ENCODE measurements around the gene DPEP2. TPM values are rescaled to one million over a fixed set of nuclear protein-coding genes. Genes with fewer than 3 reads are reported as not detected.

DPEP2 gene
- total RNA-seq, 2 donors from 2014 or later, result 0.20 TPM; not detected in 1

GRCh38 chr16:67967183-67967957, 31.9 kb downstream of the DPEP2 start:
- Histone ChIP-seq H3K27me3 (ENCODE audit: control insufficient read depth, insufficient read depth, low read length, poor library complexity, severe bottlenecking) (no peaks in the 10 kb centered on the region), H3K36me3 (ENCODE audit: control insufficient read depth, insufficient read depth, low read length) (peaks cover 14% of the 10 kb centered on the region), H3K9ac (ENCODE audit: extremely low read depth, low read length, poor library complexity, severe bottlenecking) (peak overlapping the region; percentile 76), H3K27ac (ENCODE audit: low read depth, low read length) (no peak overlapping the region), H3K4me1 (ENCODE audit: control insufficient read depth, insufficient read depth, low read length) (peaks cover 16% of the 10 kb centered on the region), H3K9me3 (ENCODE audit: control insufficient read depth, low read length) (no peaks in the 10 kb centered on the region), H3K4me3 (ENCODE audit: low read length) (peak overlapping the region; percentile 95)
- Mint-ChIP-seq H3K4me3 (peak overlapping the region; percentile 81), H3K4me1 (peaks cover 21% of the 10 kb centered on the region), H3K36me3 (ENCODE audit: low read depth) (peaks cover 8% of the 10 kb centered on the region), H3K27me3 (ENCODE audit: insufficient read depth) (peaks cover 15% of the 10 kb centered on the region), H3K9me3 (no peaks in the 10 kb centered on the region), H3K27ac (peak overlapping the region; percentile 81)
- TF ChIP-seq CTCF (conservative IDR thresholded peaks at IDR 0.05), result no peak
- DNase-seq, result peak; percentile 70
- 41 to 59% methylated on average over 9 to 18 of the region's 18 CpGs for WGBS, 2 experiments (ENCODE audit: insufficient coverage in 1 of 2, insufficient read length in 1 of 2)

- no peak overlapping the region for H3K27ac ChIP-seq (ENCODE audit: low read depth, low read length)
- Mint-ChIP-seq H3K27me3 (ENCODE audit: insufficient read depth) (peaks cover 15% of the 10 kb centered on the region), H3K4me1 (peaks cover 21% of the 10 kb centered on the region)
Observed at GRCh38 chr16:67966549-67967182, 32.6 kb downstream of the DPEP2 start.

More at GRCh38 chr16:67966549-67967182, 32.6 kb downstream of the DPEP2 start:
- TF ChIP-seq CTCF (conservative IDR thresholded peaks at IDR 0.05), result no peak
- H3K9ac ChIP-seq (ENCODE audit: extremely low read depth, low read length, poor library complexity, severe bottlenecking), result no peak overlapping the region
- H3K36me3 ChIP-seq (ENCODE audit: control insufficient read depth, insufficient read depth, low read length), result peaks cover 20% of the 10 kb centered on the region
- peak overlapping the region; percentile 81 for H3K4me3 Mint-ChIP-seq
- DNase-seq, result peak; percentile 84
- no peak overlapping the region for H3K27ac Mint-ChIP-seq
- peak overlapping the region; percentile 95 for H3K4me3 ChIP-seq (ENCODE audit: low read length)
- H3K9me3 Mint-ChIP-seq, result no peaks in the 10 kb centered on the region
- no peaks in the 10 kb centered on the region for H3K27me3 ChIP-seq (ENCODE audit: control insufficient read depth, insufficient read depth, low read length, poor library complexity, severe bottlenecking)
- 75 to 77% methylated on average over 1 to 3 of the region's 3 CpGs for WGBS, 2 experiments (ENCODE audit: insufficient coverage in 1 of 2, insufficient read length in 1 of 2)
- no peaks in the 10 kb centered on the region for H3K9me3 ChIP-seq (ENCODE audit: control insufficient read depth, low read length)
- H3K36me3 Mint-ChIP-seq (ENCODE audit: low read depth), result peaks cover 14% of the 10 kb centered on the region
- peaks cover 16% of the 10 kb centered on the region for H3K4me1 ChIP-seq (ENCODE audit: control insufficient read depth, insufficient read depth, low read length)
